ENCODE measurements around the gene STXBP1. TPM values are rescaled to one million over a fixed set of nuclear protein-coding genes. Genes with fewer than 3 reads are reported as not detected.

Gene STXBP1
- total and polyA plus RNA-seq, 2 of the 13 experiments (the other 11 are each of a cell fraction or from before 2014, with no cell fraction given): 2.9 TPM

GRCh38 chr9:127715470-127716337, 103.6 kb downstream of the STXBP1 start, which contains the start of the genes PTRH1 and TTC16 (continued):
- TF ChIP-seq GATA4 (IDR thresholded peaks at IDR 0.05; ENCODE audit: borderline replicate concordance, low read depth): no peak
- TF ChIP-seq, protein P1, sequence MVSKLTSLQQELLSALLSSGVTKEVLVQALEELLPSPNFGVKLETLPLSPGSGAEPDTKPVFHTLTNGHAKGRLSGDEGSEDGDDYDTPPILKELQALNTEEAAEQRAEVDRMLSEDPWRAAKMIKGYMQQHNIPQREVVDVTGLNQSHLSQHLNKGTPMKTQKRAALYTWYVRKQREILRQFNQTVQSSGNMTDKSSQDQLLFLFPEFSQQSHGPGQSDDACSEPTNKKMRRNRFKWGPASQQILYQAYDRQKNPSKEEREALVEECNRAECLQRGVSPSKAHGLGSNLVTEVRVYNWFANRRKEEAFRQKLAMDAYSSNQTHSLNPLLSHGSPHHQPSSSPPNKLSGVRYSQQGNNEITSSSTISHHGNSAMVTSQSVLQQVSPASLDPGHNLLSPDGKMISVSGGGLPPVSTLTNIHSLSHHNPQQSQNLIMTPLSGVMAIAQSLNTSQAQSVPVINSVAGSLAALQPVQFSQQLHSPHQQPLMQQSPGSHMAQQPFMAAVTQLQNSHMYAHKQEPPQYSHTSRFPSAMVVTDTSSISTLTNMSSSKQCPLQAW (CRISPR knock-in tag; IDR thresholded peaks at IDR 0.05): peak; percentile 56; the same call in 1 of the 2 replicates
- TF ChIP-seq MBNL3 (CRISPR knock-in tag; conservative IDR thresholded peaks at IDR 0.05): no peak
- peak; percentile 64 for TF ChIP-seq TGIF2 (CRISPR knock-in tag; IDR thresholded peaks at IDR 0.05)
- peak; percentile 80 for TF ChIP-seq NR2C2 (CRISPR knock-in tag; IDR thresholded peaks at IDR 0.05; ENCODE audit: borderline replicate concordance)
- TF ChIP-seq ZNF143 (CRISPR knock-in tag; IDR thresholded peaks at IDR 0.05): peak; percentile 65
- peak; percentile 92 for TF ChIP-seq SP4 (CRISPR knock-in tag; IDR thresholded peaks at IDR 0.05)
- TF ChIP-seq MED13 (CRISPR knock-in tag; IDR thresholded peaks at IDR 0.05): no peak
- TF ChIP-seq MXD1 (CRISPR knock-in tag; IDR thresholded peaks at IDR 0.05): peak; percentile 50; the same call in 1 of the 2 replicates
- TF ChIP-seq, protein P2, sequence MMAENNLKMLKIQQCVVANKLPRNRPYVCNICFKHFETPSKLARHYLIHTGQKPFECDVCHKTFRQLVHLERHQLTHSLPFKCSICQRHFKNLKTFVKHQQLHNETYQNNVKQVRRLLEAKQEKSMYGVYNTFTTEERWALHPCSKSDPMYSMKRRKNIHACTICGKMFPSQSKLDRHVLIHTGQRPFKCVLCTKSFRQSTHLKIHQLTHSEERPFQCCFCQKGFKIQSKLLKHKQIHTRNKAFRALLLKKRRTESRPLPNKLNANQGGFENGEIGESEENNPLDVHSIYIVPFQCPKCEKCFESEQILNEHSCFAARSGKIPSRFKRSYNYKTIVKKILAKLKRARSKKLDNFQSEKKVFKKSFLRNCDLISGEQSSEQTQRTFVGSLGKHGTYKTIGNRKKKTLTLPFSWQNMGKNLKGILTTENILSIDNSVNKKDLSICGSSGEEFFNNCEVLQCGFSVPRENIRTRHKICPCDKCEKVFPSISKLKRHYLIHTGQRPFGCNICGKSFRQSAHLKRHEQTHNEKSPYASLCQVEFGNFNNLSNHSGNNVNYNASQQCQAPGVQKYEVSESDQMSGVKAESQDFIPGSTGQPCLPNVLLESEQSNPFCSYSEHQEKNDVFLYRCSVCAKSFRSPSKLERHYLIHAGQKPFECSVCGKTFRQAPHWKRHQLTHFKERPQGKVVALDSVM (CRISPR knock-in tag; IDR thresholded peaks at IDR 0.05): no peak; the same call in 1 of the 2 replicates
- 0 out of 2 replicates have a peak, but pooled peaks have one; percentile 39 for TF ChIP-seq JUND (CRISPR knock-in tag; IDR thresholded peaks at IDR 0.05)
- TF ChIP-seq ZNF557 (CRISPR knock-in tag; IDR thresholded peaks at IDR 0.05): 0 out of 2 replicates have a peak, but pooled peaks have one; percentile 39
- TF ChIP-seq YEATS4 (CRISPR knock-in tag; IDR thresholded peaks at IDR 0.05; ENCODE audit: borderline replicate concordance): peak; percentile 51; the same call in 1 of the 2 replicates
- TF ChIP-seq SUZ12 (IDR thresholded peaks at IDR 0.05; ENCODE audit: low read depth, low read length): no peak
- TF ChIP-seq BORCS8-MEF2B (CRISPR knock-in tag; IDR thresholded peaks at IDR 0.05): 0 out of 2 replicates have a peak, but pooled peaks have one; percentile 18
- peak; percentile 68; the same call in 1 of the 2 replicates for TF ChIP-seq ZFP82 (CRISPR knock-in tag; IDR thresholded peaks at IDR 0.05; ENCODE audit: borderline replicate concordance)
- no peak for TF ChIP-seq EEA1 (CRISPR knock-in tag; IDR thresholded peaks at IDR 0.05; ENCODE audit: borderline replicate concordance)
- TF ChIP-seq NBN (conservative IDR thresholded peaks at IDR 0.05): no peak
- TF ChIP-seq, protein P3, sequence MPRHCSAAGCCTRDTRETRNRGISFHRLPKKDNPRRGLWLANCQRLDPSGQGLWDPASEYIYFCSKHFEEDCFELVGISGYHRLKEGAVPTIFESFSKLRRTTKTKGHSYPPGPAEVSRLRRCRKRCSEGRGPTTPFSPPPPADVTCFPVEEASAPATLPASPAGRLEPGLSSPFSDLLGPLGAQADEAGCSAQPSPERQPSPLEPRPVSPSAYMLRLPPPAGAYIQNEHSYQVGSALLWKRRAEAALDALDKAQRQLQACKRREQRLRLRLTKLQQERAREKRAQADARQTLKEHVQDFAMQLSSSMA (CRISPR knock-in tag; IDR thresholded peaks at IDR 0.05): peak; percentile 33; the same call in 1 of the 2 replicates
- 0 out of 2 replicates have a peak, but pooled peaks have one; percentile 21 for TF ChIP-seq ZNF546 (CRISPR knock-in tag; conservative IDR thresholded peaks at IDR 0.05)
- TF ChIP-seq FOXK1 (CRISPR knock-in tag; IDR thresholded peaks at IDR 0.05; ENCODE audit: borderline replicate concordance, low read depth): peak; percentile 77
- TF ChIP-seq, protein P4, sequence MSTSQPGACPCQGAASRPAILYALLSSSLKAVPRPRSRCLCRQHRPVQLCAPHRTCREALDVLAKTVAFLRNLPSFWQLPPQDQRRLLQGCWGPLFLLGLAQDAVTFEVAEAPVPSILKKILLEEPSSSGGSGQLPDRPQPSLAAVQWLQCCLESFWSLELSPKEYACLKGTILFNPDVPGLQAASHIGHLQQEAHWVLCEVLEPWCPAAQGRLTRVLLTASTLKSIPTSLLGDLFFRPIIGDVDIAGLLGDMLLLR (CRISPR knock-in tag; IDR thresholded peaks at IDR 0.05): peak; percentile 1; the same call in 1 of the 2 replicates

Measured in HepG2 (cell line).